C4-2B (cell line): Measurements from ENCODE around the gene WDR18.

Experiments
- H3K27ac ChIP-seq: fragments of 450-650 bp; 2 replicates; pipeline ENCODE4 v1.5.1; 2017
- ZFX ChIP-seq: fragments of 450-650 bp; IDR thresholded peaks from 2 replicates; pipeline ENCODE4 v1.6.1; 2017
- TF ChIP-seq, protein P1 (sequence below): fragments of 450-650 bp; conservative IDR thresholded peaks from 2 replicates; pipeline ENCODE4 v1.5.1; 2017; ENCODE audit warnings: mild to moderate bottlenecking

Gene WDR18

GRCh38 chr19:991932-992669 is 8.0 kb downstream of the WDR18 start:
- H3K27ac ChIP-seq: no peak overlapping the region
- TF ChIP-seq ZFX: no peak
- TF ChIP-seq, protein P1, sequence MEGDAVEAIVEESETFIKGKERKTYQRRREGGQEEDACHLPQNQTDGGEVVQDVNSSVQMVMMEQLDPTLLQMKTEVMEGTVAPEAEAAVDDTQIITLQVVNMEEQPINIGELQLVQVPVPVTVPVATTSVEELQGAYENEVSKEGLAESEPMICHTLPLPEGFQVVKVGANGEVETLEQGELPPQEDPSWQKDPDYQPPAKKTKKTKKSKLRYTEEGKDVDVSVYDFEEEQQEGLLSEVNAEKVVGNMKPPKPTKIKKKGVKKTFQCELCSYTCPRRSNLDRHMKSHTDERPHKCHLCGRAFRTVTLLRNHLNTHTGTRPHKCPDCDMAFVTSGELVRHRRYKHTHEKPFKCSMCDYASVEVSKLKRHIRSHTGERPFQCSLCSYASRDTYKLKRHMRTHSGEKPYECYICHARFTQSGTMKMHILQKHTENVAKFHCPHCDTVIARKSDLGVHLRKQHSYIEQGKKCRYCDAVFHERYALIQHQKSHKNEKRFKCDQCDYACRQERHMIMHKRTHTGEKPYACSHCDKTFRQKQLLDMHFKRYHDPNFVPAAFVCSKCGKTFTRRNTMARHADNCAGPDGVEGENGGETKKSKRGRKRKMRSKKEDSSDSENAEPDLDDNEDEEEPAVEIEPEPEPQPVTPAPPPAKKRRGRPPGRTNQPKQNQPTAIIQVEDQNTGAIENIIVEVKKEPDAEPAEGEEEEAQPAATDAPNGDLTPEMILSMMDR: no peak

GRCh38 chr19:992670-993055 is 8.5 kb downstream of the WDR18 start:
- no peak overlapping the region for H3K27ac ChIP-seq
- TF ChIP-seq, protein P1: no peak
- TF ChIP-seq ZFX: no peak

DNA sequence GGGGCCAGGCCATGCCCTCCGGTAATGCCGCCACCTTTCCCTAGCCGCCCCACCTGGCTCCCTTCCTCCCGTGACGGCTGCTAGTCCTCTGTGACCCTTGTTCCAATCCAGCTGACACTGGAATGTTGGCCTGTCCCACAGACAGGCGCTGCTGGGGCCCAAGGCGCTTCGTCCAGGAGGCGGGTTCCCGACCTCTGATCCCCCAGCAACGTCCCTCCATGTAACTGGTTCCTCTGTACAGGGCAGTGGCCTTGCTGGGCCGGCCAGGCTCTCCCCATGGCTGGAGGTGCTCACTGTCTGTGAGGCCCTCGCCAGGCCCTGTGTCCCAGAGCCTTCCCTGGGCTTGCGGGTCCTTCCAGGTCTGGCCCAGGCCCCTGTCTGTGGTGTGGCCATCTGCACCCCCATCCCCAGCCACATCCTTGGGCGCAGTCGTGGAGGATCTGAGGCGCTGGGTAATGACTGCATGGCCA is 9.3 kb downstream of the WDR18 start:
- TF ChIP-seq ZFX: no peak
- TF ChIP-seq, protein P1: no peak
- no peak overlapping the region for H3K27ac ChIP-seq

DNA sequence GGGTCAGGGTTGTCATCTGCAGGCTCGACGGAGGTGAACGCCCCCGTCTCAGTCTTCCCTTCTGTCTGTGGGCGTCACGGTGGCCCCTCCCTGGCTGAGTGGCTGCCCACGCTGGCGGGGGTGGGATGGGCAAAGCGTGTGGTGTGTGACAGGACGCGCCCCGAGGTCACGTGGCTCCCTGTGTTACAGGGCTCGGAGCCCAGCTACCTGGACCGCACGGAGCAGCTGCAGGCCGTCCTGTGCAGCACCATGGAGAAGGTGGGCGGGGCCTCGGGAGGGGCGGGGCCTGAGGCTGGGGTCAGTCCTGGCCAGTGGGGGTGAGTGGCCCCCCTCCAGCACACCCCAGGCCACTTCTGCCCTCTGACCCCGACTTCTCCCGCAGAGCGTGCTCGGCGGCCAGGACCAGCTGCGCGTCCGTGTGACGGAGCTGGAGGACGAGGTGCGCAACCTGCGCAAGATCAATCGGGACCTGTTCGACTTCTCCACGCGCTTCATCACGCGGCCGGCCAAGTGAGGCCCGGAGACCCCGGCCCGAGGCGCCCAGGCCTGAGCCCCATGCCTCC is 9.8 kb downstream of the WDR18 start:
- H3K27ac ChIP-seq: no peak overlapping the region
- TF ChIP-seq, protein P1: no peak
- TF ChIP-seq ZFX: no peak

- TF ChIP-seq, protein P1: no peak
- no peak for TF ChIP-seq ZFX
- H3K27ac ChIP-seq: no peak overlapping the region
Measured at GRCh38 chr19:994516-994915, 10.4 kb downstream of the WDR18 start.

DNA sequence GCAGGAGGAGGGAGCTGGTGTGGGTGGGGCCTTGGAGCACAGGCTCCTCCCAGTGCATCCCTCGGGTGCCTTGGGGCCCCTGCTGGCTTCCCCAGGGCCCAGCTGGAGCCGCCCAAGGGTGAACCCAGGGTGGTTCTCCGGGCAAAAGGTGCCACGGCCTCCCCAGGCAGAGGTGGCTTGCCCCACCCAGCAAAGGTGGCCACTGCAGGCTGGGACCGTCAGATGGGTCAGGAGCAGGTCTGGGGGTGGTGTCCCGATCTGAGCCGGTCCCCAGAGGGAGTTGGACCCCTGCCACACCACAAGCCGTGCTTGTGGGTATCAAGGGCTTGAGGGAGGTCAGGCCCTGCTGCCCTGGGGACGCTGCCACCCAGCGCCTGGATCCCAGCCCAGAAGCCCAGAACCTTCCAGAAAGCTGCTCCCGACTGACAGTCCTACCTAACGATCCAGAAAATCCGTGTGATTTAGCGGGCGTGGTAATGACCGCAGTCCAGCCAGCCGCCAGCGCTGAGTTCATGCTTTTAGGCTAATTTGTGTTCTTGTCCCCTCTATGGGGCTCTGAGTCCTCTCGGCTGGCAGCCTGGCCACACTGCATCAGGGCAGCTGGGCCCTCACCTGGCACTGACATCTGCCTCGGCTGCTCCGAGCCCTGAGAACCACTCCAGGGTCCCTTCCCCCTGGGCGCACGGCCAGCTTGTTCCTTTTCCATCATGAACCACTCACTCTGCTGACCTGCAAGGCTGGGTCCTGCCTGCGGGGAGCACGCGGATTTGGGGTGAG is 11.1 kb downstream of the WDR18 start:
- no peak overlapping the region for H3K27ac ChIP-seq

More for the DNA sequence above, 11.1 kb downstream of the WDR18 start:
- no peak for TF ChIP-seq ZFX
- TF ChIP-seq, protein P1: no peak
